Epithelial cell of proximal tubule (primary cell): ENCODE results near the gene NHS. TPM values are rescaled to one million over a fixed set of nuclear protein-coding genes. Genes with fewer than 3 reads are reported as not detected.

Experiments used
- DNase-seq: peaks from one replicate; pipeline ENCODE4 v3.0.0-alpha.2; 2011; ENCODE audit warnings: low read depth
- H3K4me3 ChIP-seq: 2 replicates; pipeline ENCODE4 v1.5.1; 2011; ENCODE audit warnings: low read depth, mild to moderate bottlenecking, low read length
- CTCF ChIP-seq: conservative IDR thresholded peaks from 2 replicates; pipeline ENCODE4 v1.5.1; 2012; ENCODE audit warnings: low read depth, mild to moderate bottlenecking, low read length
- total RNA-seq: library from RNA; depleted of rRNA; stranded (reverse); fragments of >200 nt; gene quantifications from 2 replicates; pipeline ENCODE4 v1.2.3, GENCODE V29; 2015

The NHS gene
- total RNA-seq, 1 donor from 2014 or later = 7.6 TPM

GRCh38 chrX:17602245-17602644, 227.2 kb downstream of the NHS start:
- H3K4me3 ChIP-seq = no peak overlapping the region
- TF ChIP-seq CTCF = no peak
- no peak for DNase-seq

GRCh38 chrX:17603196-17603595, 228.2 kb downstream of the NHS start:
- no peak for TF ChIP-seq CTCF
- no peak for DNase-seq

GRCh38 chrX:17605676-17606075, 230.7 kb downstream of the NHS start:
- no peak for TF ChIP-seq CTCF
- DNase-seq = no peak

More at GRCh38 chrX:17603196-17603595, 228.2 kb downstream of the NHS start:
- H3K4me3 ChIP-seq = no peak overlapping the region

GRCh38 chrX:17606231-17606630, 231.2 kb downstream of the NHS start:
- DNase-seq = no peak
- no peak overlapping the region for H3K4me3 ChIP-seq

More at GRCh38 chrX:17605676-17606075, 230.7 kb downstream of the NHS start:
- no peak overlapping the region for H3K4me3 ChIP-seq

GRCh38 chrX:17608888-17609287, 233.9 kb downstream of the NHS start:
- H3K4me3 ChIP-seq = no peak overlapping the region
- TF ChIP-seq CTCF = no peak
- DNase-seq = no peak

More at GRCh38 chrX:17606231-17606630, 231.2 kb downstream of the NHS start:
- no peak for TF ChIP-seq CTCF

GRCh38 chrX:17610788-17611187, 235.8 kb downstream of the NHS start:
- H3K4me3 ChIP-seq = no peak overlapping the region
- no peak for DNase-seq
- no peak for TF ChIP-seq CTCF

GRCh38 chrX:17613979-17614588, 239.1 kb downstream of the NHS start:
- DNase-seq = no peak
- no peak for TF ChIP-seq CTCF
- H3K4me3 ChIP-seq = no peak overlapping the region
